Raji (cell line): ENCODE results near the gene BCCIP.

Experiments
- POLR2A ChIP-seq: IDR thresholded peaks from 2 replicates; pipeline ENCODE4 v1.6.1; 2011; ENCODE audit warnings: low read depth, low read length, control low read depth; ENCODE audit not compliant: insufficient read depth

BCCIP gene

GRCh38 chr10:125788156-125789034 is 35.0 kb upstream of the BCCIP start:
- no peak for TF ChIP-seq POLR2A

- no peak for TF ChIP-seq POLR2A
These were observed 30.7 kb upstream of the BCCIP start for GRCh38 chr10:125792342-125793300.

GRCh38 chr10:125795128-125795527 is 28.2 kb upstream of the BCCIP start:
- no peak for TF ChIP-seq POLR2A

GRCh38 chr10:125795637-125796190 is 27.6 kb upstream of the BCCIP start:
- no peak for TF ChIP-seq POLR2A

GRCh38 chr10:125797424-125797823 is 25.9 kb upstream of the BCCIP start:
- TF ChIP-seq POLR2A = no peak

- TF ChIP-seq POLR2A = no peak
These were observed 25.2 kb upstream of the BCCIP start for GRCh38 chr10:125797994-125798662.

GRCh38 chr10:125799451-125800182 is 23.7 kb upstream of the BCCIP start:
- no peak for TF ChIP-seq POLR2A

- no peak for TF ChIP-seq POLR2A
These were observed 21.8 kb upstream of the BCCIP start for GRCh38 chr10:125801574-125801973.

- TF ChIP-seq POLR2A = no peak
These were observed 21.2 kb upstream of the BCCIP start for GRCh38 chr10:125802131-125802530.

GRCh38 chr10:125802739-125803138 is 20.6 kb upstream of the BCCIP start:
- TF ChIP-seq POLR2A = no peak

GRCh38 chr10:125808047-125808446 is 15.3 kb upstream of the BCCIP start:
- TF ChIP-seq POLR2A = no peak

GRCh38 chr10:125811251-125811650 is 12.1 kb upstream of the BCCIP start:
- TF ChIP-seq POLR2A = no peak

- no peak for TF ChIP-seq POLR2A
These were observed 11.1 kb upstream of the BCCIP start for GRCh38 chr10:125812128-125812750.

GRCh38 chr10:125815764-125816163 is 7.6 kb upstream of the BCCIP start:
- no peak for TF ChIP-seq POLR2A
